Stimulated activated CD4-positive, alpha-beta T cell treated with anti-CD3 and anti-CD28 coated beads, Interleukin-1b, Interleukin-23, amount 100 ng/mL, for 1 hour (primary cell): ENCODE data around the gene KAZN.

Source experiments
- DNase-seq, 2 donors: peaks; one replicate each; pipeline ENCODE4 v3.0.0-alpha.2; 2020; ENCODE audit warnings: low read depth in 2 of 2

The KAZN gene

DNA sequence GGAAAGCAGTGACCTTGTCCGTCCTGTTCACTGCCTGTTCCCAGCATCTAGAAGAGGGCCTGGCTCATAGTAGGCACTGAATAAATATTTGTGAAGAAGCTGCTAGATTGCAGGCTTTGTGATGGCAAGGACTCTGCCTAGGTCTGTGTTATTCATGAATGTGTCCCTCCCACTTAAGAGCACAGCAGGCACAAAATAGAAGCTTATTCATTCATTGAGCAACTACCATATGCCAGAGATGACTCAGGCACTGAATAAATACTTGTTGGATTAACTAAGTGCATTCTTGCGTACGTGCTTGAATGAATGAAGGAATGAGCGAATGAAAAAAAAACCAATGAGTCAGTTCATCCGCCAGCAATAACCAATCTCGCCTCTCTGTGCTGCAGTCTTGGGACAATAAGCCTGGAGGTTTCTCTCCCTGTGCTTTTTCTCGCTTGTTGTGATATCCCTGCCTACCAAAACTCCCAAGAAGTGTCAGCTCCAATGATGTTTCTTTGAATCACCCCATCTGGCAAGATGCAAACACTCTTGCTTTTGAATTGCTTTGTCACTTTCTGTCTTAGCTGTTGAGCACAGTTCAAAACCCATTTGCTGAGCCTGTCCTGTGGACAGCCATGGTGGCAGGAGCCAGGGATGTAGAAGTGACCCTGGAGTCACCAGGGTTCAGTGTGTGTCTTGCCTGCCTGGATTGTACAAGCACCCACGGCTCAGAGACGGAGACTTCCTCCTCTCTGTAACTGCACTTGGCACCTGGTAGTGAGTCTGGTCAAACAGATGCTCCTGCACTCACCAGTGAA, 143.9 kb downstream of the KAZN start:
- DNase-seq: no peak

DNA sequence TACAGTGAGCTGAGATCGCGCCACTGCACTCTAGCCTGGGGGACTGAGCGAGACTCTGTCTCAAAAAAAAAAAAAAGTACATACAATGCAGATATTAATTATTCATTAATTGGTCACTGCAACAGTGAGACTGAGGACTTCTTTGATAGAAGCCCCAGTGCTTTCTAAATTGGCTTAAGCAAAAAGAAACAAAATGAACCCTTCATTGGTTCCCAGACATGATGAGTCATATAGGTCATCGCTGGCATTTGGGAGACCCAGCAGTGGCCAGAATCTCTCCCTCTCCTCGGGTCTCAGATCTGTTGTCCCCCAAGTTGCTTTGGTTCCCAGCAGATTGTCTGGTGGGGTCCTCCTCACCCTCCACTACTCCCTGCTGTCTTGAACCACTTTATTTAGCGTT, 144.9 kb downstream of the KAZN start:
- DNase-seq: no peak

DNA sequence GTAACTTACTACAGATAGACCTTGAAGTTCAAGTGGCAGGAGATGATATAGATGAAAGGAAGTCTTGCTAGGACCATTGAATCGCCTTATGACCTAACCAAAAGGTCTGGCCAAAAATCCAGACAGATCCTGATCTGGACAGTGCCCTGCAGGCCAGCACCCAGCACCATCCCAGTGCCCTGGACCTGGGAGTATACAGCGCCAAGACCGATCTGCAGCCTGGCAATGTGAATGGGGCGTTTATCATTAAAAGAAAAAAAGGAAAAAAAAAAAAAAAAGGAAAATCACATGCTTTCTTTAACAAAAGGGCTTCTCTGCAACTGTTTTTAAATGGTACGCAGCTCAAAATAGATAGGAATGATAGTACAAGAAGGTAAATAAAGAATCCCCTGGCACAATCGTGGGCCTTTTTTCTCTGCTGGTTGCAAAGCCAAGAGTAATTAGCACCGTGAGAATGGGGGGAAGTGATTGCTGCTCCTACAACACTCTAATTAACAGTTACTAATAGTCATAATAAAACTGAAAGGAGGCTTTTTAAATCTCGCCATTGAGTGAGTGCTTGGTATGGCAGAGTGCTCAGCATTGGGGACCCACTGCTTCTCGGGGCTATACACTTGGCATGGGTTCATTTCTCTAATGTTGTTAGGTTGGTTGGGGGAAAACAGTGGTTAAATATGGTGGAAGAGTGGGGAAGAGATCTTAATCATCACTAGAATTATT, 146.7 kb downstream of the KAZN start:
- no peak for DNase-seq

DNA sequence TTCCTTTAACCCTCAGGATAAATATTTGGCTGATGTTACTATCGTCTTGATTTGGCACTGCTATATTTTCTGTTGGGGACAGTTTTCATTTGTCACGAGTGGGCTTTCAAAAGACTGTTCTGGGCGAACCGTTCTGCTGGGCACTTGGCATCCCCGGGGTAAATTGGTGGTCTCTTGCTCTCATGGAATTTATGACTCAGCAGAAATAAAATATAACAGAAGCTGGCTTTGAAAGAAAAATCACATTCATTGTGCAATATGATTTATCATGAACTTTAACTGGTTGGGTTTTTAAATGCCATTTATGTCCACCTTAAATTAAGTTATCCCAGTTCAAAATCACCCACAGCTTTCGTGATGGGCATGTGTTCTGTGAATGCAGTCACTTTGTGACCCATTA, 147.3 kb downstream of the KAZN start:
- DNase-seq: no peak

DNA sequence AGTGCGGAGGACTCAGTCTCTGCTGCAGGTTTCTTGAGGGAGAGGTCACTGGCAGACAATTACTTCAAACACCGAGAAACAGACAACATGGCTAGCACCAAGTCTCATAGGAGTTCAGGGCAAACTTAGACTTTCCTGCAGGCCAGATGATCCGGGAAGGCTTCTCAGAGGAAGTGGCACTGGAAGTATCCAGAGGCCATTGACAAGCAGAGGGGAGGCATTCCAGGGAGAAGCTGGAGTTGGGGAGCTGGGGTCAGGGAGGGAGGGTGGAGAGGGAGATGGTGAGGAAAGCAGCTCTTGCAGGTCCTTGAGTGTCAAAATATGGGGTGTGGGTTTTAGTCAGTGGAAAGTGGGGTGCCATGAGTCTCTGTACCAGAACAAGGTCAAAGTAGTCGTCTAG, 147.9 kb downstream of the KAZN start:
- no peak for DNase-seq

DNA sequence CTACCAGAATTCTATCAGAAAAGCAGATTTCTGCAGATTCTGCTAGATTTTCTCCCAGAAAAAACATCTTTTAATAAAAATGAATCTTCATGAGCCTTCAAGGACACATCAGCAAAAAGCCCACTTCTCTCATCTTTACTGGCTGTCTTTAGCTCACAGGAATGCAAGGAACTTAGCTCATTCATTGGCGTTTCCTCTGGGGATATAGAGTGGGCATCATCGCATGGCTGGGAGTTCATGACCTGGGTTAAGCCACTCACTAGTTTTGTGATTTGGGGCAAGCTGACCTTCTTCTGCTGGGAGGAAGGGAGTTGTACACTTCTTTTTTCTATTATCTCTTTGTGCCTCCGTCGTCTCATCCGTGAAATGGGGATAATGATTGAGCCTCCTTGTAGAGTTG, 149.7 kb downstream of the KAZN start:
- no peak for DNase-seq

DNA sequence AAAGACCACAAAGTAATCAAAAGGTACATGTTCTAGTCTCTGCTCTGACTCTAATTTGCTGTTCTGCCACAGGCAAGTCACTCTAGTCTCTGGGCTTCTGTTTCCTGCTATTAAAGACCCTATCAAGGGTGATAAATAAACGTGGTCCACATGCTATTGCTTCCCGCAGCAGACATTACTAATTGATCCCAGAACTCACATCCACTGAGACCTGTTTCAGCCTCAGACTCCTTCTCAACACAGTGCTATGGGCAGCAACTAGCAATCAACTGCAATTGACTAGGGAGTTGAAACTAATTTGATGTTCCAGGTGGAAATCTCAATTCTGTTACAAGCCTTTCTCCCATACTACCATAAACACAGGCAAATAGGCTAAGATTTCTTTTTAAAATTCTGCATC, 150.5 kb downstream of the KAZN start:
- DNase-seq: no peak

DNA sequence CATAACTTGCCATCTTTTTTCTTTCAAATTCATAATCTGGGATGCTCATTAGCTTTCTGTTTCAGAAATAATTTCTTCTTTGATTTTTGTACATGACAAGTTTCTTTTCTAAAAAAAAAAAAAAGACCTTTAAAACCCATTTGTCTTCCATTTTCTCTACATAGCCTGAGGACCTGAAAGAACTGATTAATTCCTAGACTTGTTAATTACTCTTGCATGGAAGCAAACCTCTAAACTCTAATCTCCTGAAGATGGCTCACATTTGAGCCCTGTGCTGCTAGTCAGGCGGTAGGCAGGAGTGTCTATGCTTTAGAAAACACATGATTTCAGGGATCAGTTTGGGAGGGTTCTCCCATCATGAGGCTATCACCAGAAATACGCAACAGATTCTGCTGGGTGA, 152.0 kb downstream of the KAZN start:
- no peak for DNase-seq

DNA sequence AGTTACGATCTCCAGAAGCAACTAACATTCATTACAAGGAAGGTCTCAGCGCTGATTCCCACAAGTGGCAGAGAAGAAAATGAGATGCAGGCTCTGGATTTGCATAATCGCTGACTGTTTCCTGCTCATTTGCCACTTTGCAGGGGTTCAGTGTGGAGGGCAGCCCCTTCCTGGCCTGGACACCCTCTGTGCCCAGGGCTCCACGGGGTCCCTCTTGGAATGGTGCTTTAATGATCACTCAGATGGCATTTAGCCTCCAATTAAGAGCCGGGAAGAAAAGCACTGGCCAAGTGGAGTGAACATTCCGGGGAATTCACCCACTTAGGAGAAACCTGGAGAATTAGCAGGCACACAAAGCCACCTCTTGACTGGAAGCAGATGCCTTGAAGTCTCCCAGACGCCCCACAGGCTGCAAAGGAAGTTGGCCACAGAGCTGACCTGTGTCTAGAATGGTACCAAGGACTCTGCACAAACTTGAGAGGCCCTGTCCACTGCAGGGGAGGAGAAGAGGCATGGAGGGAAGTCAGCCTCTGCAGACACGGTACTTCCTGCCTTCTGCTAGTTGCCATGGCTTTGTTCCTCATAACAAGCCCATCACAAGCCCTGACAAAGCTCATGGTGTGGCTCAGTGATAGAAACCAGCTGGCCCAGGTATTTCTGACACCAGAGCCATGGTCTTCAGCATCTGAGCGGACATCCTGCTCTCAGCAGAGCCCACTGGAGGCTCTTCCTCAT, 157.2 kb downstream of the KAZN start:
- DNase-seq: no peak

DNA sequence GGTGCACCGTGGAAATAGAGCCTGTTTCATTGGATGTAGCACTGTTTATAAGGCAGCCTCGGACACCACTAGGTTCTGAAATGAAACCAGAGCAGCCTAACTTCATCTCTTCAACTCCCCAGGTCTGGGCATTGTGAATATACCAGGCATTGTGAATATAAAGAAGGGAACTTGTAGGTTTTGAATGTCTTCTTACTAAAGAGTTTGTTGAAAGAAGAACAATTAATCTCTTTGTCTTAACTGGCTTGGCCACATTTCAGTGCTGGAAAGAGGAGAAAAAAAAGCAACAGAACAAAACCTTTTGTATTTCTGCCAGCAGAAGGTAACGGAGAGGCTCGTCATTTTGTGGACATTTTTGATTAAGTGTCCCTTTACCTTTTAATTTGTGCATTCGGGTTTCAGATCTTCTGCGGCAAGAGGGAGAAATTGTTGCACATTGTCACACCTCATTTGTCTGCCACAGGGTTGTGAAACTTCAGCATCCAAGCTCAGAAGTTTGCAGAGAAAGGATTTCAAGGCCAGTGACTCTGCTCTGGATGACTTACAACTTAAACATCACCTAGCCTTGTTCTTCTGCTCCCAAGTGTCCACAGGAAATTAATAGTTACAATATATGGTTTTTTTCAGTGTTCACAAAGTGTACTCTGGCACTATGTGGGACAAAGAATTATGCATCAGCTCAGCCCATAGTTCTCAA, 158.3 kb downstream of the KAZN start:
- no peak for DNase-seq

DNA sequence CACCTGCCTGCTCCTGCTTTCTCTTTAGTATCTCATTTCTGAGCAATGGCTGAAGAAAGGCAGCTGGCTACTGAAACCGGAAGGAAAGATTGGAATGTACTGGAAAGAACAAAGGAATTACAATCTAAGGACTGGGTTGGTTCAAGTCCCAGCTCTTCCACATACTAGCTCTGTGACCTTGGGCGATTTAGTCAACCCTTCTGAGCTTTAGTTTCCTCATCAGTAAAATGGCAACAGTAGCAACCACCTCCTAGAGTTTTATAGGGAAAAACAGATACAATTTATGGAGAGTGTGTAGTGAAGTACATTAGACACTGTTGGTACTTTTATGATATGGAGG, 158.8 kb downstream of the KAZN start:
- DNase-seq: no peak

DNA sequence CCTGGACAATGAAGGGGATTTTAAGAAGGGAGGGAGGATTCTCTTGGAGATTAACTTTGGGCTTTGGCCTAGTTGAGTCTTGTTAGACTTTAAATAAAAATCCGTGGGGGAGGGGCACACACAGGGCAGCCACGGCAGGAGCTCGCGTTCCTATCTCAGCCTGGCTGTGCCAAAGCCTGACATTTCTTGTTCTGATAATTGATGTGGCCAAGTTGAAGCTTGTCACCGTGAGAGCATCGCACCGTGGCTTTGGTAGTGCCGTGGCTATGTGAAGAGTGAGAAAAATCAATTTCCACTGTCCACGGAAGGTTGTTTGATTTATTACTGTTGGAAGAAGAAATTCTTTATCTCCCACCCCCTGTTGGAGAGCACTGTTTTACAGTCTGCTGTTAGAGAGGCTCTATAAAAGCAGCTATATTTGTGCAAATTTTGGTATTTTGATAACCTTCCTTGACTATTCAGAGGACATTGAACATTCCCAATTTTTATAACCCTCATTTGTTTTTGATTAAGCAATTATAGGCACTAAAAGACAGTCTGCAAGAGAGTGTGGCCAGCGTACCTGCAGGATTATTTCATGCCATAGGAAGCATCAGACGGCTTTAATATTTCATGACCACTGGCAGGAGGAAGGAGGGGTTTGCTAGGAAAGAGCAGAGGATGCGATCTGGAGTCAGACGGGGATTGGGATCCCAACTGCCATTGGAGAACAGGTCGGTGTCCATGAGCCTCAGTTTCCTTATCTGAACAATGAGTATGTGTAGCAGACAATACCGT, 160.7 kb downstream of the KAZN start:
- no peak for DNase-seq

DNA sequence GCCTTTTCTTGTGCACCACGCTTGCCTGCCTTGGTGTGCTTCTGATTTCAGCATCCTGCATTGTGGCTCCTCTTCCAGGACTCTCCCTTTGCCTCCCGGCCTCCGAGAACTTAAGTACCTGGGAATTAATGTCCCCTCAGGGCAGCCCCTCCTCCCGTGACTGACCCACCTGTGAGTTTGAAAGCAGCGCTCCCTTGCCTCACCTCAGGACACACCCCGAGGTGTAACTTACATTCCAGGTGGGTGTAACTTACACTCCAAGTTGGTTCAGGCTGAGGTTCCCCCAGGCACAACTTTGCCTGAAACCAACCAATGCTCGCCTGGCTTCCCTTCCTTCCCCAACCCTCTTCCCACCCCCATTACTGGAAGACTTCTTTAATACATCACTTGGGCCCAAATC, 161.4 kb downstream of the KAZN start:
- DNase-seq: no peak

DNA sequence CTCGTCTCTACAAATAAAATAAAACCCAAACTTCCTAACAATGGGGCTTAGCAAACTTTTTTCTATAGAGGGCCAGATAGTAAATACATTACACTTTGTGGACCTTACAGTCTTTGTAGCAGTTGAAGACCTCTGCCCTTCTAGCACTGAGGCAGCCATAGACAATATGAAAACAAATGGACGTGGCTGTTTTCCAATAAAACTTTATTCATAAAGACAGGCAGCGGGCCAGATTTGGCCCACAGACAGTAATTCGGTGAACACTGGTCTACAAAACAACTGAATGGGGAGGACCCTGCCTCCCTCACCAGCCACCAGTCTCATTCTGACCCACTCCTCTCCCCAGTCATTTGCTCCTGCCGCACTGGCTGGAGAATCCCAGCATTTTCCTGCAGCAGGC, 162.3 kb downstream of the KAZN start:
- DNase-seq: no peak

DNA sequence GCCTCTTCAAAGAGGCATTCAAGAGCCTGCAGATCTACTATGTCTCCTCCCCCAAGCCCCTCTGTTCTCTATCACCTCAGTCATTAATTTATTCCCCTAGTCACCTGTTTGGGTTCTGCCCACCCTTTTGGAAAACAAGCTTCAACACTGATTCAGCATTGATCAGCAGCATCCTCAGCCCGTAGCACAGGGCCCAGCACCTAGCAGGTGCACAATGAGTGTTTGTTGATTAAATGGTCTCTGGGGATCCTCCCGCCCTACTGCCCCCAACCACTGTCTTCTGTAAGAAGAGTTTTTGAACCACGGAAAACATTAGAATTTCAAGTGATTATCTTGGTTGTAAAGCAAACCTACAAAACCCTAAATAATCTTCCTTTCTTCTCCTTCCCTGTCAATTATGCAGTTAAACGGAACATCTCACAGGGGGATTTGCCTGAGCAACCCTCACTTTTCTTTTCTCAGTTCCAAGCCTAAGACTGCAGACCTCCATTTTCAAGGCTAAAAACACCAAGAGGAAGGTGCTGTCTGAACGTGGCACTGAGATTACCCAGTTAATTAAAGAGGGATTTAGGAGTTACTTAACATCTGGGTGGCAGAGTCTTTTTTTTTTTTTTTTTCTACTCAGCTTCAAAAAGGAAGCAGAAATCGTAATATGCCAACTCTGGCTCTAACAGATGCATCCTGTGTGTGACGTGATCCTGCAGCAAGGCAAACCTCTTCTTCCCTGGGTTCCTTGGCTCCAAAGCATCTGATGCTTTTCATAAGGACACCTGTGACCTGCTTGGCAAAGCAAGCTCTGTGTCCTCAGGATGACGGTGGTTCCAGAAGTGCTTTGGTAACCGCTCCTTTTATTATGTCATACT, 163.0 kb downstream of the KAZN start:
- no peak for DNase-seq

DNA sequence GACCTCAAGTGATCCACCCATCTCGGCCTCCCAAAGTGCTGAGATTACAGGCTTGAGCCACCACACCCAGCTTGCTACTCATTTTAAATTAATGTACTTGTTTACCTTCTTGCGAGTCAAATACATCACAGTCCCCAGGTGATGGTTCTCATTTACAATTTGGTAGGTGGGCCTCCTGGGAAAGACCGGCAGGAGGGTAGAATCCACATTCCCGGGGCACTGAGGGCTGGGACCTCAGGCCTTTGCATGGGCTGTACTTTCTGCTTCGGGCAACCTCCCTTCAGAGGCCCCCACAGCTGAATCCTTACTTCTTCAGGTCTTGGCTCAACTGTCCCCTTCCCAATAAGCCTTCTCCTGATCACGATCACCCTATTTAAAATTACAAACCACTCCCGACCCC, 165.5 kb downstream of the KAZN start:
- no peak for DNase-seq

DNA sequence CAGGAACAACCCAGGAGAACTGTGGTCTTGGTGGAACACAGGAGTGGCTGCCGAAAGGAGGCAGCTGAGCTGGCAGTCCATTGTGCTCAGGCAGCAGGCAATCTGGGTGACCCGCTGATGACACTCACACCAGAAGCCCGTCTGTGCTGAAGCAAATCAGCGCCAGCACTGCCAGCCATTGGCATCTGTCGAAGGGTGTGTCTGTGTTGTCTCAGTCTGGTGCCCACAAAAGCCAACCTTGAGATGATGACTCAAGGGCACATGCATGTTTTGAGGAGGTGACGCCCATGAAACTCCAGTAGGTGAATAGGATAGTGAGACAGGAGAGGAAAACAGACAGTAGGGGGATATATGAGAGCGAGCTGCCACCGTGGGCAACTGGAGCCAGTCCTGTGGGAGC, 167.3 kb downstream of the KAZN start:
- DNase-seq: no peak

DNA sequence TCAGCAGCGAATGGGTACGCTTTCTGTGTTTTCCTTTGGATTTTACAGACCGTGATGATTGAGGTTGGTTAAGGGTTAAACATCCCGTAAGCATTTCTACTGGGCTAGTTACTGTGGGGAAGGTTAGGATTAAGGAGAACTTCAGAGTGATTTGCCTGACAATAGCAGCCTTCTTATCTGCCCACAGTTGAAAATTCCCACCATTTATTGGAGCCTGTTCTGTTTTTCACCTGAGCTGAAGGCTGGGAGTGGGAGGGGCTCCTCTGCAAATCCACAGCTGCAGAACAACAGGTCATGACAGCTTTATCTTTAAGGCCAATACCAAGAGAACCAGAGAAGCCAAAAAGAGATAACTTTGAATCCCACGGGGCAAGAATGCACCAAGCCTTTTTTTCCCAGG, 168.6 kb downstream of the KAZN start:
- no peak for DNase-seq

DNA sequence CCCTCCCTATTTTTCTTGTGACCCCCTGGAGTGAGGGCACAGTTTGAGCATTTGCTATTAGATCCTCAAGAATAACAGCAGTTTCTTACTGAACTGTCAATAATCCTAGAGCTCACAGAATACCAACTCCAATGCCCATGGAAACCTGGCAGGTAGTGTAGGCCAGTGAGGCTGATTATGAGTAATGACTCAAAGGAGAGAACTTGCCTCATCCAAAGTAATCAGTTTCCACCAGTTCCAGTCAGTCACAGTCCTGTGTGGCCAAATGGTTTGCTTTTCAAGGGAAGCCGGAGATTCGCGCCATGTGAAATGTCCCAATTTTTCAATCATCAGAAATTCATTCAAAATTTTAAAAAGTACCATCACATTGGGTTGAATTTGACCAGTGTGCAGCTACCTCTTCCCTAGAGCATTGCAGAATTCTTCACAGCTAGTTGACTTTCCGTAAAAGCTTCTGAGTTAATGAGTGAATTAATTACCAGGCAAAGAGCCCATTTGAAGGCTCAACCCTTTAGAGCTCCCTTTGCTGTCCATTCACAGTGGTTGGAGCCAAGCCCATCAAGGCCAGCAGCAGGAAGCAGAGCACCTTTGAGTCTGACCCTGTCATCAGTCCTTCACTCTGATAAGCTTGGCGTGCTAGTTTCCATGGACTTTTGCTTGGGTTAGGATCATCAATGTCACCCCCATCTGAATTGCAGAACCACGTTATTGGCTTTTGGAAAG, 170.3 kb downstream of the KAZN start:
- no peak for DNase-seq
